ENCODE results near the gene TNRC6C. TPM values are rescaled to one million over a fixed set of nuclear protein-coding genes. Genes with fewer than 3 reads are reported as not detected.
"Not testable (repeated sequence)": the region's sequence is repeated elsewhere in the genome, so short reads cannot be mapped to it uniquely, and the experiment has no call there.

The TNRC6C gene
- total and polyA plus RNA-seq, 2 of the 13 experiments (the other 11 are each of a cell fraction or from before 2014, with no cell fraction given): 0.66 to 4.9 TPM

DNA sequence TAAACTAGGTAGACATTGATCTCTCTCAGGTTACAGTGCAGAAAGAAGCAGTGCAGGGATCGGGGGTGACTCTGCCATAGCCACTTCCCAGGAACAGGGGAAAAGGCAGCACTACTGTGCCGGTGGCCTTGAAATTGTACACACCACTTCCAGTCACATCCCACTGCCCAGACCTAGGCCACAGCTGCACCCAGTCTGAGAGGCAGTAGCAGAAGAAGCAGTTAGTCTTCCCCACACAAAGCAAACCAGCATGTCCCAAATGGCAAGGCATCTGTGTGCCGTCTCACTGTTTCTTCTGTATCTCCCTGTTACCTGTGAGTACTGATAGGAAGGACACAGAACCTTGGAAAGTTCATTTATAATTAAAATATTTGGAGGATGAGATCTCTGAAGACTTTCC lies 123.0 kb downstream of the TNRC6C start (continued):
- TF ChIP-seq ZFP91 (CRISPR knock-in tag; IDR thresholded peaks at IDR 0.05; ENCODE audit: borderline replicate concordance): no peak
- TF ChIP-seq ZNF232 (CRISPR knock-in tag; IDR thresholded peaks at IDR 0.05; ENCODE audit: borderline replicate concordance): no peak
- no peak for TF ChIP-seq ZNF713 (CRISPR knock-in tag; IDR thresholded peaks at IDR 0.05)

DNA sequence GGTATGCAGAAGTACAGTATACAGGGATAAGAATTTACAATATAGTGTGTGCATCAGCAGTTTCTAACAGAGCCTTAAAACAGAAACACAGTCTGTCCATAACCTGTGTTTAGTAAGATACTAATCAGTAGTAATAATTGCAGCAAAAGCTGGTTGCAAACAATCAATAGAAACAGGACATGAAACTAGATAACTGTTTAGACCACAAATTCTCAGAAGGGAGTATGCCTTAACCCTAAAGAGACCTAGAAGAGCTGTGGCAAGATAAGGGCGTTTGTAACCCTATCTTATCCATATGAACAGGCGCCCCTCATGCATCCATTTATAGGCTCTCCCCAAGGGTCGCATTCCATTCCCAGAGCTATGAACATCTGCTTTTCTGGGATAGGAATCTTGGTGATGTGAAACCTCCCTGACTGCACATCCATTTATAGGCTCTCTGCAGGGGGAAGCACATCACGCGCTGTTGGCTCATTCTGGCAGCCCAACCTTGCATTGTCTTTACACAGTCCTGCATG lies 123.9 kb downstream of the TNRC6C start:
- H3K27me3 ChIP-seq (ENCODE audit: control insufficient read depth in 1 of 2, insufficient read depth in 2 of 2, low read length in 2 of 2); H4K20me1 ChIP-seq (ENCODE audit: insufficient read depth, low read length); H3K79me2 ChIP-seq (ENCODE audit: insufficient read depth, low read length); FAIRE-seq; CTCF ChIA-PET (ENCODE audit: low intra/inter-chr PET ratio, low total read pairs); DNase-seq (ENCODE audit: low spot score); H3K4me3 ChIP-seq (replicated peaks in 1 of 3; ENCODE audit: insufficient read depth in 1 of 3, low read depth in 2 of 3, low read length in 3 of 3); H3K9ac ChIP-seq (ENCODE audit: insufficient read depth, low read depth, low read length); H3K27ac ChIP-seq (ENCODE audit: extremely low read length, insufficient read depth, low read length); in situ Hi-C loops (cut with HindIII; ENCODE audit: extremely low pct_ligation_motif_present, low pct_unique_long_range_greater_than_20kb); H3K4me2 ChIP-seq (ENCODE audit: low read depth, low read length); H2AFZ ChIP-seq (ENCODE audit: low read length); intact Hi-C loops (cut with micrococcal nuclease; ENCODE audit: unreplicated experiment); BruUV-seq (replicated peaks); H3K9me3 ChIP-seq (ENCODE audit: low read length); H3K4me1 ChIP-seq (ENCODE audit: insufficient read depth, low read length); ATAC-seq: not testable (repeated sequence)
- peaks cover 15 to 36% of the 10 kb centered on the region in 2 experiments for H3K36me3 ChIP-seq (replicated peaks in 1 of 2; ENCODE audit: control insufficient read depth in 1 of 2, insufficient read depth in 2 of 2, low read length in 2 of 2)
- 100% methylated on average over 5 of the region's 5 CpGs for WGBS (ENCODE audit: low lambda C conversion rate)
- POLR2A ChIA-PET: interaction anchor here (0.9 kb wide), 1 partner anchor 106 kb away, joined by 3 read pairs; no protein-coding TSS in a partner anchor

DNA sequence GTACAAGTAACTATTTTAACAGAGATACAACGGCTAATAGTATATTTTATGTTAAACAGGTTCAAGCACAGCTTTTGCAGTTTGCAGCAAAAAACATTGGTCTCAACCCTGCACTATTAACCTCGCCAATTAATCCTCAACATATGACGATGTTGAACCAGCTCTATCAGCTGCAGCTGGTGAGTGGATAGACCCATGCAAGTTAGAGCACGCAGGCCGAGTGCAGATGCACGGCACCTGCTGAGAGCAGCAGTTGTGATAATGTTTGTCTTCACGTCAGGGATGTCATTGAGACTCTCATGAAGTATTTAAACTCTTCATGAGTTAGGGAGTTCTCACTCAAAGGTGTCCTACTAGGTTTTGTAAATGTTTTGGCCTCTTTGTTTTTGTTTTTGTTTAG lies 124.5 kb downstream of the TNRC6C start:
- Histone ChIP-seq H3K9ac (ENCODE audit: insufficient read depth, low read depth, low read length) (no peak overlapping the region), H3K27ac (ENCODE audit: extremely low read length, insufficient read depth, low read length) (no peak overlapping the region), H3K27me3 (ENCODE audit: control insufficient read depth in 1 of 2, insufficient read depth in 2 of 2, low read length in 2 of 2) (no peaks in the 10 kb centered on the region), H3K4me3 (replicated peaks in 1 of 3; ENCODE audit: insufficient read depth in 1 of 3, low read depth in 2 of 3, low read length in 3 of 3) (no peak overlapping the region), H3K4me2 (ENCODE audit: low read depth, low read length) (no peak overlapping the region), H3K4me1 (ENCODE audit: insufficient read depth, low read length) (no peaks in the 10 kb centered on the region), H3K79me2 (ENCODE audit: insufficient read depth, low read length) (no peaks in the 10 kb centered on the region), H3K9me3 (ENCODE audit: low read length) (no peaks in the 10 kb centered on the region), H2AFZ (ENCODE audit: low read length) (no peak overlapping the region), H3K36me3 (replicated peaks in 1 of 2; ENCODE audit: control insufficient read depth in 1 of 2, insufficient read depth in 2 of 2, low read length in 2 of 2) (peaks cover 14 to 35% of the 10 kb centered on the region in 2 experiments), H4K20me1 (ENCODE audit: insufficient read depth, low read length) (no peaks in the 10 kb centered on the region)
- ChIA-PET POLR2A (interaction anchor here (0.9 kb wide), 1 partner anchor 105 kb away, joined by 3 read pairs; no protein-coding TSS in a partner anchor), CTCF (ENCODE audit: low intra/inter-chr PET ratio, low total read pairs) (no interaction called here)
- no peak for ATAC-seq
- intact Hi-C loops (cut with micrococcal nuclease; ENCODE audit: unreplicated experiment) (no loop called here), in situ Hi-C loops (cut with HindIII; ENCODE audit: extremely low pct_ligation_motif_present, low pct_unique_long_range_greater_than_20kb) (no loop called here)
- no peak for DNase-seq (ENCODE audit: low spot score)
- BruUV-seq (replicated peaks): no TSS peak
- 94% methylated on average over 7 of the region's 7 CpGs for whole genome bisulfite sequencing (ENCODE audit: low lambda C conversion rate)
- FAIRE-seq: no peak
- TF ChIP-seq ZHX2 (IDR thresholded peaks at IDR 0.05; ENCODE audit: low read depth): no peak
- TF ChIP-seq ZHX2 (CRISPR knock-in tag; IDR thresholded peaks at IDR 0.05; ENCODE audit: borderline replicate concordance): no peak
